DMS 273 (cell line): ENCODE data around the gene PHF10.

Experiments
- DNase-seq: peaks from one replicate; lab custom pipeline; 2025; ENCODE audit not compliant: unreplicated experiment; lab: John Stamatoyannopoulos, UW

PHF10 gene

DNA sequence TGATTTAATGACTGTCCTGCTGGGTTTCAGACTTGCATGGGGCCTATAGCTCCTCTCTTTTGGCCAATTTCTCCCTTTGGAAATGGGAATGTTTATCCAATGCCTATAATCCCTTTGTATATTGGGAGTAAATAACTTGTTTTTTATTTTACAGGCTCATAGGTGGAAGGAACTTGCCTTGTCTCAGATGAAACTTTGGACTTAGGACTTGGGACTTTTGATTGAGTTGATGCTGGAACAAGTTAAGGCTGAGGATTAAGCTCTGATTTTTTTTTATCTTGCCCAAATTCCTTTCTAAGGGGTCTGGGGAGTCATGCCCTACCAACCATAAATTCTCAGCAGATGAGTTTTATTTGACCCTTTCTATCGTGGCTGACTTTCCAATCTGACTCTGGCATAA is 46.0 kb downstream of the PHF10 start:
- no peak for DNase-seq

DNA sequence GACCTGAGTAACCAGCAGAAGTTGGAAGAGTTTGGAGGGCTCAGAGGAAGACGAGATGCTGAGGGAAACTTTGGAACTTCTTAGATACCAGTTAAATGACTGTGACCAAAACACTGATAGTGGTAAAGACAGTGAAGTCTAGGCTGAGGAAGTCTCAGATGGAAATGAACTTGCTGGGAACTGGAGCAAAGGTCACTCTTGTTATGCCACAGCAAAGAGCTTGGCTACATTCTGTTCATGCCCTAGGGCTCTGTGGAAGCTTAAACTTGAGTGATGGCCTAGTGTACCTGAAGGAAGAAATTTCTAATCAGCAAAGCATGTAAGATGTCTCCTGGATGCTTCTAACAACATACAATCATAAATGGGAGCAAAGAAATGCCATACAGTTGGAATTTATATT is 47.2 kb downstream of the PHF10 start:
- DNase-seq = no peak

DNA sequence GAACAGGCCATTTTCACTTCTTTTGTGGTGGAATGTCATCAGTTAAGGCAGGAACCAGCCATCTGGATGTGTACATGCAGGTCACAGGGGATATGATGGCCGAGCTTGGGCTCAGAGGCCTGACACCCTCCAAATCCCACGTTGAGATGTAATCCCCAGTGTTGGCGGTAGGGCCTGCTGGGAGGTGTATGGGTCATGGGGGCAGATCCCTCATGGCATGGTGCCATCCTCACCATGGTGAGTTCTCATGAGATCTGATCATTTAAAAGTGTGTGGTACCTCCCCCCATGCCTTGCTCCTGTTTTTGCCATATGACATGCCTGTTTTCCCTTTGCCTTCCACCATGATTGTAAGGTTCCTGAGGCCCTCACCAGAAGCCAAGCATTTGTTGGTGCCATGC is 49.3 kb downstream of the PHF10 start:
- no peak for DNase-seq

DNA sequence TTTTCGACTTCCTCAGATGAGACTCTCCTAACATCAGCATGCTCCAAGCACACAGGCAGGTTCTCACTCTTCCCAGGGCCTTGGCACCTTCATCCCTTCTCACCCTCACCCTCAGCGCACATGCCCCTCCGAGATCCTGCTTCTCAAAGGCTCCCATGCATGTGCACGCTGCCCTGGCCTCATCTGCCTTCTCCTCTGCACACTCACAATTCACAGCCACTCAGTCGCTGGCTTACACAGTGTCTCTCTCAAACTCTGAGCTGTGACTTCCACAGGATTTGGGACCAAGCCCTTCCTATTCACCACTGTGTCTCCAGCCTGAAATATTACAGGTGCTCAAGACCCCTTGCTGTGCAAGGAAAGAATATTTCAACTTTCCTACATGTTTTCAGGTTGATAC is 52.7 kb downstream of the PHF10 start:
- DNase-seq = no peak

DNA sequence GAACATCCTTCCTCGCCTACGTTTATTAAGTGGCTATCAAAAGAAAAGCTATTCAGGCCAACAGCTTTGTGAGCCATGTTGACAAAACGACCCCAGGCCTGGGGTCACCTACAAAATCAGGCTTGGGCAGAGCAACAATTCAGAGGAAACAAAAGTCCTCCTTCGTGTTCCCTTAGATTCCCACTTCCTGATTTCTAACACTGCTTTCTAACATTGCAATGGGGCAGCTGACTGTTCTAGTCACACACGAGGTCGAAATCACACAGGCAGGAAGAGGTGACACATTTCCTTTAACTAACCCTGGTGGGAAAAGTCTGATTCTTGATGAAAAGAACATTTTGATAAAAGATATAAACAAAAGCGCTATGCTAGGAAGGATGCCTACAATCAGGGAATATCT is 54.4 kb downstream of the PHF10 start:
- DNase-seq = no peak

DNA sequence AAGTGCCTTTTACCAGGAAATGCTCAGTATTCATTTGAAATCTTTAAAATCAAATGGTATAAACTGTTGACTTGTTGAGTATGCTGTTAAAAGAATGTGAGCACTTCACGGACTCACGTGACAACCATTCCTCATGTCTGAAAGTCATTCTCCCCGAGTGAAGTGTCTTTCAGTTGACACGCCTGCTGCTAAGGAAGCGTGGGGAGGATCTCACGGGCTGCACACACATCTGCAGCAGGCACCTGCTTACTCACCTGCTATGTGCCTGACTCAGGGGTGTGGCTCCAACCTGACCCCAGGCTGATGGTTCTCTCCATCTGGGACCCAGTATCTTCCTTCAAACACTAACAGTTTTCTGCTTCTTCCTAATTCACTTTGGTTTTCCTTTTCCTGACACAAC is 55.2 kb downstream of the PHF10 start:
- DNase-seq = no peak

DNA sequence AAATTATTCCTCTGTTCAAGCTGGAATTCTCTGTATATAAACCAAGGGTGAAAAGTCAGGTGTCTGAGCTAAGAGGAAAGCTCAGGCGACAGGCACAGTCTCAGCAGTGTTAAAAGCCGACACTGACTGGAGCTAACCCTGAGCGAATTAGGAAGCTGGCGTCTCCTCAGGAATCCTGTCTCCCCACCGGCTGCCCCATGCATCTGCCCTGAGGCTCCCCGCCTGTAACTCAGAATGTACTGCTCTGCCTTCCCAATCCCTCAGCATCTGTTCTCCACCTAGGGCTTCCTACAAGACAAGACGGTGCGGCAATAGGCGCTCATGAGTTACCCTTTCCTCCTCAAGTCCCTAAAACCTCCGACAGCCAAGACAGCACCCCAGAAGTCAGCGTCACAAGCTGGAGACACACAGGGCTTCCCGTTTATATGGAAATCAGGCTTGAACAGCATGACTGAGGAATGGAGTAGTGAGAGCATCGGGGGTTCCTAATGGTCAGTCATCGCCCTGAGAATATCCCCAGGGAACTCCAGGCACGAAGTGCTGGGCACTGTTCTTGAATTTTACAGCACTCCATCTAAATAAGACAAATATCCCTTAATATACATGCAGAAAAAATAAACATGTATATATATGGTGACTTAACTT is 56.0 kb downstream of the PHF10 start:
- no peak for DNase-seq

DNA sequence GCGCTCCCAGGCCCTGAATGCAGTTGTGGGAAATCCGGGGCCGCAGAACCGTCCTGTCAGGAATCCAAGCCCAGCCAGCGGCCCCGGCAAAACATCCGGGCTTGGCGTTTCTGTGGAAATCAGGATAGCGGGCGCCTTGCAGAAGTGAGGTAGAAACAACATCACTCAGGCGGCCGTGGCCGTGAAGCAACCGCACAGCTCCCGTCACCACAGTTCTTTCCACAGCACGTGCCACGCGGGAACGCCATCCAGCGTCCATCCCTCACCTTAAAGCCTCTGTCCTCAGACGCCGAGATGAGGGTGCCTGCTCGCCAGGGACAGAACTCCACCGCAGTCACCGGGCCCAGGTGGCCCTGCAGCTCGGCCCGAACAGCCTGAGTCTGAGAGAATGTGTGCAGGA is 56.6 kb downstream of the PHF10 start:
- DNase-seq = no peak

DNA sequence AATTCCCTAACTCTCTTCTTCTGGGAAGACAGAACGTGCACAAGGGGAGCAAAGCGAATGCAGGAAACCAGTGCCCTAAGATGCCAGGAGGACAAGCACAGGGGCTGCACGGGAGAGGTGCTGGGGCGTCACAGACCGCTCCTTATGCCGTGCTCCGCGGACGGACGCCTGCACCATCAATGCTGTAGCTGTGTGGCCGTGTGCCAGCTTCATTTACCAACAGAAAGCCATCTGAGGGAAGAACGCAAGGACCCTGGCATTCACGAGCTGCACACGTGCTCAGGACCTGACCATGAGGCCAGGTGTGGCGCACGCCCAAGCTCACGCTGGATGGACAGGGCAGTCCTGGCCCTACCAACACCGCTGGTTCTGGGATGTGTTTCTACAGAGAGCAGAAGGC is 57.9 kb downstream of the PHF10 start:
- no peak for DNase-seq

DNA sequence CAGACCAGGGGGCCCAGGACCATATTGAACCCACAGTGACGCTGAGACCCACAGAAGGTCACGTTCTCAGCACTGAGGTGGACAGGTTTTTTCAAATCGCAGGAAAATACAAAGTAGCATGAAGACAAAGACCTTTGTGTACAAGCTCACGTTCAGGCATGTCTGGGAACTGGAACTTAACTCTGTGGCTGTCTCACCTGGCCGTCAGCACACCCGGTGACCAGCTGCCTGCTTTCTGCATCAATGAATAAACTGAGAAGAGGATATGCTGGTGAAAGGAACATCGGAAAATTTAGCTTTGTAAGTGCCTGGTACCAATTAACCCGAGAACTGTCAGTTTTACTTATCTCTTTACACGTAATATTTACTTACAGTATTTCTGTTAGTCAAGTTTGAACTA is 59.0 kb downstream of the PHF10 start:
- no peak for DNase-seq

DNA sequence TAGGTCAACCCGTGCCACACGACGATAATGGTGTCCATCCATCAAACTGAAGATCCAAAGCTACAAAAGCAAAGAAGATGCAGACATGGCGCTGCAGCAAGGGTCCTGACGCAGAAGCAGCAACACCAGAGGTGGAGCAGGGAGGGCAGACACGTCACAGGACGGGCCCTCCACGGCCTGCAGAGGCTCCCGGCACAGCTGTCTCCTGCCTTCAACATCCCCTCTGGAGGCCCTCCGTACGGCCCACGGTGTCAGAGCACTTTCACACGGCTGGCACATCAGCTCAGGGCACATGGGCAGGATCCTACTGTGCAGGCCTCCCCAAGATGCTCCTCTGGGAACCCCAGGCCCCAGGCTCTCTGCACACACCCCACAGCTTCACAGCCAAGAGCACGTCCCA is 60.1 kb downstream of the PHF10 start:
- no peak for DNase-seq

DNA sequence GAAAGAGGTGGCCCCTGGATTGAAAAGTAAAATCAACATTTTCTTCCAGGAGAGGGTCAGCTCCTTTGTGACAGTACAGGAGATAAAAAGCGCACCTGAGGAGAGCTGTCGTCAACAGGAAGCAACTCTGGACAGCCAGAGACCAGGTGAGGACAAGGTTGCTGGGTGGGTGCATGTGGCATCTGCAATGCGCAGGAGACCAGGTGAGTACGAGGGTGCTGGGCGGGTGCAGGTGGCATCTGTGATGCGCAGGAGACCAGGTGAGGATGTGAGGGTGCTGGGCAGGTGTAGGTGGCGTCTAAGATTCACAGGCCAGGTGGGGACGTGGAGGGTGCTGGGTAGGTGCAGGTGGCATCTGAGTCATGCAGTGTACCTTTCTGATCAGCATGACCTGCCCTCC is 60.8 kb downstream of the PHF10 start:
- DNase-seq = no peak

DNA sequence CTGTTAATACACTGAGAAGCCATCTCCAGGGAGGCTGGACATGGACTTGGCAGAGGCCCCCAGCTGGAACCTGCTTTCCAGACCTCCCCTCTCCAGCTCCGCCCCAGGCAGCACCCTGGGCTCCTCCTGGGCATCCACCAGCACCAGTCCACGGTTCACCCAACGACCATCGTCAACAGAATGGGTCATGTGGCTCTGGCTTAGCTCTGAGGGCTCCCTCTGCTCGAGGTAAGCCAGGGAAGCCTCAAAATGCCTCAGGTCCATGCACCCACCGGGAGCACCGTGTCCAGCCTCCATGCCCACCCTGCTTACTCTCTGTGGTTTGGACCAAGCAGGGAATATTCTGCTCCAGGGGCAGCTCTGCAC is 62.9 kb downstream of the PHF10 start:
- DNase-seq = no peak

DNA sequence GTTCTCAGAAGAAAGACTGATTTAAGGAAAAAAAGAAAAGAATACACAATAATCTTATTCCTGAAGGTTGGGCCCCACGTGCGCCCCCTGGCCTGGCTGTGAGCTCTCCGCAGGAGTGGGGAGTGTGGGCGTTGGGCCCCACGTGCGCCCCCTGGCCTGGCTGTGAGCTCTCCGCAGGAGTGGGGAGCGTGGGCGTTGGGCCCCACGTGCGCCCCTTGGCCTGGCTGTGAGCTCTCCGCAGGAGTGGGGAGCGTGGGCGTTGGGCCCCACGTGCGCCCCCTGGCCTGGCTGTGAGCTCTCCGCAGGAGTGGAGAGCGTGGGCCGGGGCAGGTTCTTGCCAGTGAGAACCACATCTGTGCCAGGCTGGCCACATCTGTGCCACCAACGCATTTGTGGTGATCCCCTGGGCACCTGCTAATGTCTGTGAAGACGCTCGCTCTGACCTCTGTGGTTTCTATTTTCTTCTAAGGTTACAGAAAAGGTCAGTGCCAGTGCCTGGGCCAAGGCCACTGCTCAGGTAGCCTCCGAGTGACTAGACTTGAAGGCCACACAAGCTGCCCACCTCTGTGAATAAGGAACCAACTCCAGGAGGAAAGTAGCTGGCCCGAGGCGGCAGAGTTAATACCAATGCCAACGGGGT is 63.4 kb downstream of the PHF10 start:
- DNase-seq = no peak

DNA sequence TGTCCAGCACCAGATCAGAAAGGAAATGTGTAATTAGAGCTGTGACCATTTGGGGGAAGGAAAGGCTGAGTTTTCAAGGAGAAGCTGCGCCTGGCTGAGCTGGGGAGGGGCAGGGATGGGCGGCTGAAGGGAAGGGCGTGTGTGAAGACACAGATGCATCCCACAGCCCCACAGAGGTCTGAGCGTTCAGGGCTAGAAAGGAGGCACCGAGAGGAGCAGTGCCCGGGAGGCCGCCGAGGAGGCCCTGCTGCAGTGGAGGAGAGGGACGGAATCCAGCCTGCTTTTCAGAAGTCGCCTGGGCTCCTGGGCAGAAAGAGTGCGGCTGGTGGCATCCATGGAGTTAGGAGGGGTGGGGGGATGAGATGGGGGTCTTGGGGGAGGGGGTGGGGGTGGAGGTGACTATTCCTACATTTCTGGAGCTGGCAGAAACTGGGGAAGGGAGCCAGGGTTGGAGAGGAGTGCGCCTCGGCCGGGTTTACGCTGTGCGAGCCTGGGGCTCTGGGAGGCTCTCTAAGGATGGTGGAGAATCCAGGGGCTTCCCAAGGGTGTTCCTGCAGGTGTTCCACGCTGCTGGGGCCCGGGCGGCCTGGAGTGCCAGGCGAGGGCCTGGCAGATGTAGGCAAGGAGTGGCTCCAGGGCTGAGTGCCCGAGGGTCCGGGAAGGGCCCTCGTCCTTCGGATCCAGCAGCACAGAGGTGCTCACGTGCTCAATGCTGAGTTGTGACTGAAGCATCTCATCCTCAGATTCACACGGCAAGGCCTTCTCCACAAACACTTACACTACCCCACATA is 64.3 kb downstream of the PHF10 start:
- DNase-seq = no peak

DNA sequence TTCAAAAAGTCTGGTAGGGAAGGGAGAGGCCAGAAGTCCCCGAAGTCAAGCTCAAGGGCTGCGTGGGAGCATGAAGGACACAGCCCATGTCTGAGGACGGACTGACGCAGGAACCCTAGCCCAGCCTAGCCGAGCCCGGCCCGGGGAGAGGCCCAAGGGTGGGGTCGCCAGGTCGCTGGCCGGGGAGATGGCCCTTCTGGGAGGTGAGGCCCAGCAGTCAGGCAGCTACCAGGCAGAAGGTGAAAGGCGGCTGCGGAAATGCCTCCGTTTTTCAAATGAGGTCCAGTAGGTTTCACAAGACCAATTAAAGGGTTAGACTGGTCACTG is 67.1 kb downstream of the PHF10 start:
- no peak for DNase-seq

DNA sequence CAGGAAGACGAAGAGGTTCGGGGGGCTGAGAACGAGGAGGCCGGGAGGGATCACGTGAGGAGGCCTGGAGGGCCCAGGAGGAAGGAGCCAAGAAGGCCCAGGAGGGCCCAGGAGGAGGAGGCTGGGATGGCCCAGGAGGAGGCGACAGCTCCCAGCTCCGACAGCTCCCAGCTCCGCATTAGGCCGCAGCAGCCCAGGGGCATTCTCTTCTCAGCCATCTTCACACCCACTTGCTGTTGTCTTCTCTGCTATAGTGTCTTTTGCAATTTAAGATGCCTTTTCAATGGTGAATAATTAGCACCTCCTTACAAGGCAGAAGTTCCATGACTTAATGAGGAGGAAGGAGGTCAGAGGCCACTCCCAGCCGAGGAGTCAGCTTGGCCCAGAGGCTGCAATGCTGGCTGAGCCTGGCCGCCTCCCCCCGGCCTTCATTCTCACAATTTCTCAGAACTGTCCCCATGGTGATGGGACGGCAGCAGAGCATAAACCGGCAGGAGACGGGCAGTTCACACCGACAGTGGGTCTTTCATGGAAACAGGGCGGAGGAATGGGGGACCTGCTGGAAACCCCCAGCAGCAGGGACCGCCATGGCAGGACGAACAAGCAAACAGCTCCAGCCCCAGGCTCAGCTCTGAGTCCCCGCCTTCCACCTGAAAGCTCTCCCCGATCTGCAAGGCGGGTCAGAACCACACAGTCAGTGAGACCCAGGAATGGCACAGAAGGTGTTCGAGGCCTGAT is 67.6 kb downstream of the PHF10 start:
- no peak for DNase-seq

DNA sequence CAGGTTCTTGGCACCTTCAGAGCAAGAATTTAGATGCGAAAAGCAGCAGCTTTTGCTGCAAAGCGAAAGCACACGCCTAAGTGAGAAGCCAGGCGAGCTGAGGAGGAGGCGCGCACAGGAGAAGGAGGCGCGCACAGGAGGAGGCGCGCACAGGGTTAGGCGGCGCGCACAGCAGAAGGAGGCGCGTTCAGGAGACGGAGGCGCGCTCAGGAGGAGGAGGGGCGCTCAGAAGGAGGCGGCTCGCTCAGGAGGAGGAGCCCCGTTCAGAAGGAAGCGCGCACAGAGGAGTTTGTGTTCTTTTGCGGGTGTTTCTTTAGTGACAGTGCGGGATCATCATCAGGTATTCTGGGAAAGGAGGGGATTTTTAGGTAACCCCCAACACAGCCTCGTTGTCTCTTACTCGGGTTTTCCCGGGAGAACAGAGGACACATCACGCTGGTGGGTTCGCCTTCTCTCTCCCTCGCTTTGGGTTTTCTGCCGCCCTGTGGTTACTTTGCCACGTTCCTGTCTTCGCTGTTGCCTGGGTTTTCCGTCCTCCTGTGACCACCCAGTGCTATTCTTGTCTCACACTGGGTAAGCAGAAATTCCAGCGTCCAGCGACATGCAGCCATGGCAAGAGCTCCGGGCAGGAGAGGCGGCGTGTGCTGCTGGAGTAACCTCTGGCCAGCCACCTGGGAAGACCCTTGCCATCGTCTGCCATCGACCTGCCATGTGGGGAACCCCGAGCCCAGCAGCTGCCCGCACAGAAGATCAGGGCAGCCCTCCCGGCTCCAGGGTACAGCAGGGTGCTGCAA is 69.5 kb downstream of the PHF10 start:
- peak; percentile 87 for DNase-seq
